HTERT RPE-1 (cell line): ENCODE data around the gene KRT75.

Source experiments
- in situ Hi-C: fragments of 300-500 bp; cut with MboI; formaldehyde crosslinking; loops from 4 replicates; pipeline ENCODE4 v1.14.3; 2020; ENCODE audit warnings: low sequenced_read_pairs

Gene KRT75

DNA sequence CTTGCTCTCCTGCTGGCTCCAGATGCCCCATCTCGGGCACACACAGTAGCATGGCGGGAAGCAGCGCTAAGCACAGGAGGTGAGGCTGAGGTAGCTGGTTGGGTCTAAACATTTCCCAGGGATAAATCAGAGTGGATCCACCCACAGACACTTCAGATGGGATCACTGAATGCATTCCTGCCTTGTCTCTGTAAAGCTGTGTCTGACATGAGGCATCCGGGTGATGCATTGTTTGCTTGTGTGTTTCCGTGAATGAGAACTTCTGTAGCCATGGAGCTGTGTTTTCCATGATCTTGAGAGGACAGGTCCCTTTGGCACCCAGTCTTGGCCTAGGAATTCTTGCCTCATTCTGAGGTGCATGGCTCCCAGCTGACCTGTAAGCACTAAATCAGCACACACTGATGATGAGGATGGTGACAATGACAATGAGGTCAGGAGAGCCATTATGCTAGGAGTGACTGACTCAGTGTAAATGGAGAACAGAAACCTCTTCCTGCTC lies 6.7 kb upstream of the KRT75 start:
- in situ Hi-C loops, result no loop called here

GRCh38 chr12:52439845-52440244 lies 5.7 kb upstream of the KRT75 start:
- in situ Hi-C loops, result no loop called here

- in situ Hi-C loops, result no loop called here
Measured at GRCh38 chr12:52439420-52439819, 5.2 kb upstream of the KRT75 start.

DNA sequence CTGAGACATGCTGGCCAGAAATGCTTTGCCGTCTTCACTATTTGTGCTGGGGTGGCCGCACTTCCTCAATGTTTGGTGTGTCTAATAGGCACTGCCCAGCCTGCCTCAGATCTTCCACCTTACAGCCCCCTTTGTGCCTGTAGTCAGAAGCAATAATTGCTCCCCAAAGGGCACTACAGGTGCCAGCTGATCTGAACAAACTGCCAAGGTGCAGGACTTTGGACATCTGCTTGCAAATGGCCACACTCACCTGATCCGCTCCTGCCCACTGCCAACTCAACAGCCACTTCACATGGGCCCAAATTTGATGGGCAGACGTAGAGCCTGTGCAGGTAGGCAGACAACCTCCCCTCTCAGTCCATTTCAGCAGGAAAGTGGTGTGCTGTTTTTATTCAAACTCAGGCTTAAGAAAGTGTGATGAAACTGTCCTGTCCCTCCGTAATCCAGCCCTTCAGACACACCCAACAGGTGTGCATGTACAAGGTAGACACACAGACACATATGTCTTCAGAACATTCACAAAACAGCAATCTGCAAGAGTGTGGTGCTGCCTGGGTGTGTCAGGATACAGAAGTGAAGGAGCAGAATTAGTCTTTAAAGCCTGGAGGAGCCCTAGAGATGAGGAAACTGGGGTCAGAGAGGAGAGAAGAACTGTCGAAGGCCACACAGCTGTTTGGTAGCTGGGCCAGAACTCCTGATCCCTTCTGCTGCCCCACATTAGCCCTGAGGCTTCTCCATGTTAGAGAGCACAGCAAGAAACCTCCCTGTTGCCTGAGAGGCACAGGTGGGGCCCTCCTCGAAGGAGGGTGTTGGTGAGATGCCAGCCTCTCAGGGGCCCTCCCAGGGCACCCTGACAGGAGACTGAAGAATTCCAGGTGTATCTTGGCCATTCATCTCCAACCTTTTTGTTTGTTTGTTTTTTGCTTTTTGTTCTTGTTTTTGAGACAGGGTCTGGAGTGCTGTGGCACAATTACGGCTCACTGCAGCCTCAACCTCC lies 4.4 kb upstream of the KRT75 start:
- in situ Hi-C loops, result no loop called here

- in situ Hi-C loops, result no loop called here
Measured at GRCh38 chr12:52437508-52437907, 3.3 kb upstream of the KRT75 start.

- in situ Hi-C loops, result no loop called here
Measured at GRCh38 chr12:52436828-52437474, 2.8 kb upstream of the KRT75 start.

- in situ Hi-C loops, result no loop called here
Measured at GRCh38 chr12:52436000-52436827, 2.0 kb upstream of the KRT75 start.

DNA sequence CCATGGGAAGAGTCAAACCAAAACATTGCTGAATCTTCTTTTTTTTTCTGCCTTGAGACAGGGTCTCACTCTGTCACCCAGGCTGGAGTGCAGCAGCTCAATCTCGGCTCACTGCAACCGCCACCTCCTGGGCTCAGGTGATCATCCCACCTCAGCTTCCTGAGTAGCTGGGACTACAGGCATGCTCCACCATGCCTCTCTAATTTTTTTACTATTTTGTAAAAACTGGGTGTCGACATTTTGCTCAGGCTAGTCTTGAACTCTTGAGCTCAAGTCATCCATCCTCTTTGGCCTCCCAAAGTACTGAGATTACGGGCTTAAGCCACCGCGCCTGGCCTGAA lies 1.5 kb upstream of the KRT75 start:
- in situ Hi-C loops, result no loop called here

GRCh38 chr12:52434760-52435530 lies 774 bp upstream of the KRT75 start:
- in situ Hi-C loops, result no loop called here

GRCh38 chr12:52433501-52434080 lies 580 bp downstream of the KRT75 start:
- in situ Hi-C loops, result no loop called here

GRCh38 chr12:52432559-52433207 lies 1.5 kb downstream of the KRT75 start:
- in situ Hi-C loops, result no loop called here

DNA sequence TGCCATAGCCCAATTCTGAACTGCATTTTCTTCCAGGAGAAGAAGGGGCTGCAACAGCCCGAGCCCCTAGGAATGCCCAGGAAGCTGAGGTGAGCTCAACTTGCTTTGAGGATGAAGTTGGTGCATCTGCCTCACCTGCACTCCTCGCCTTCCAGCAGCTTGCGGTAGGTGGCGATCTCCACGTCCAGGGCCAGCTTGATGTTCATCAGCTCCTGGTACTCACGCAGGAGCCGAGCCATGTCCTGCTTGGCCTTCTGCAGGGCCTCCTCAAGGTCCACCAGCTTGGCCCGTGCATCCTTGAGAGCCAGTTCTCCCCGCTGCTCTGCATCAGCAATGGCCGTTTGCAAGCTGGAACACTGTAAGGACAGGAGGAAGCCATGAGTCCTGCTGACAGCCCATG lies 6.0 kb downstream of the KRT75 start:
- in situ Hi-C loops, result no loop called here

DNA sequence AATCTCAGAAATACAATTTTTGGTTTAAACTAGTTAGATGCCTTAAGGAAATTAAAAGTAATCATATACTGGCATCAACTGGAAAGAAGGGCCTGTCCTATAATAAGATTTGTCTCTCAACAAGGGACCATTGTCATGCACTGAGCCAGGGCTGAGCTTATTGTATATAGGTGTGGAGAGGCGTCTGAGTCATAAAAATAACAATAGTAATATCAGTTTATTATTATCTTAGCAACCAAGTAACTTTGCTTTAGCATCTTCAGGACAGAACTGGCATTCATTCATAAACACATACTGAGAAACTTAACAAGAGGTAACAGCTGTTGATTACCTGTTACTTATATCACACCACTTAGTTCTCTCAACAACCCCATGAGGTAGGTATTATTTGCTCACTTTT lies 7.1 kb downstream of the KRT75 start:
- in situ Hi-C loops, result no loop called here

DNA sequence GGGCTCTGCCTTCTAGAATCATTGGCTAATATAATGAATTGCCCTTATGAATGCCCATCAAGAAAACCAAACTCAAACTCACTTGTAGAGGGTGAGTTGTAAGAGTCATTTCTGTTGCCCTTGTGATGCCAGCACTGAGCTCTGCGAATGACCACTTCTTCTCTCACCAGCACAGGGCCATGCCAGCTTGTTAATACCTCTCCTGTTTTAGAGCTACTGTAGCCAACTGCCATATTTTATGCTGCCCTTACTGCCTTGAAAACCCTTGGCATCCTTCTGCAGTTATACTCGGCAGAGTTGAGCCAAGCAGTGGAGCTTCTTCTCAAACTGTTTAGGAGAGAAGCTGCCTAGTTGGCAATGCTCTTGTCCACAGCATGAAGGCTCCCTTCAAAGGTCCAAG lies 8.1 kb downstream of the KRT75 start:
- in situ Hi-C loops, result no loop called here

GRCh38 chr12:52425466-52425865 lies 8.7 kb downstream of the KRT75 start:
- in situ Hi-C loops, result no loop called here

DNA sequence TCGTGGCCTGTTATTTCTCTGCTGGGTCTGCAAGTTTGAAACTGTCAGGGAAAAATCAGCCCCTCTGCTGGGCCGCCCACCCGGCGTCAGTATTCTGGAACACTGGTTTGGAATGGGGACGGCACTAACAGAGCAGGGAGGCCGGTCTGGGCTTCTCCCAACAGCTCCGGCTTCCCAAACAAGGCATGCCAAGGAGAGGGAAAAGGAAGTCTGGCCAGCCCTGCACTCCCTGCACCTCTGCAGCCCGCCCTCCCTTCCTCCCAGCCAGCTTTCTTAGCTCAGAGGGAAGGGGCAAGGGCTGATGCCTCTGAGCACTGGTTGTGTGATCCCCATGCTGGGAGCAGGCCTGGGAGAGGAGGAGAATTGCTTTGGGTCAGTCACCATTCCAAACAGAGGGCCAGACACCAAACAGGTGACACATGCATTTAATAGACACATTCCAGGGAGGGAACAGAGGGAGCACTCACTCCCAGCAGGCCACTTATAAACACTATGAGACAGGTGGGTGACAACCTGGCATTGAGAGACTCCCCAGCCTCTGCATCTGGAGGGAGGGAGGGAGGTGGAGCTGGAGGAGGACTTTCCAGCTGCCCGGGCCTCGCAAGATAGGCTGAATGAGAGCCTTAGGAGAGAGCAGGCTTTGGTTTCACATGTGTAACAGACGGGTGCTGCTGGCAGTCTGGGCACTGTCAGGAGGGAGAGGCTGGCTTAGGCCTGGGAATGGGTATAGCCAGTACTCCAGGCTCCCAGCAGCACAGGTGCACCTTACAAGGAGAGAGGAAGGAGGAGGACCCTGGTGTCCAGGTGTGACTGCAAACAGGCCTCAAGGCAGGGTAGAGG lies 10.3 kb downstream of the KRT75 start:
- in situ Hi-C loops, result no loop called here

- in situ Hi-C loops, result no loop called here
Measured at GRCh38 chr12:52423035-52423434, 11.1 kb downstream of the KRT75 start.

GRCh38 chr12:52419656-52420055 lies 14.5 kb downstream of the KRT75 start:
- in situ Hi-C loops, result no loop called here
